ENCODE results near the gene PVALB. TPM values are rescaled to one million over a fixed set of nuclear protein-coding genes. Genes with fewer than 3 reads are reported as not detected.

The PVALB gene
- polyA plus RNA-seq, 3 donors = 0.65 TPM; not detected in 2

DNA sequence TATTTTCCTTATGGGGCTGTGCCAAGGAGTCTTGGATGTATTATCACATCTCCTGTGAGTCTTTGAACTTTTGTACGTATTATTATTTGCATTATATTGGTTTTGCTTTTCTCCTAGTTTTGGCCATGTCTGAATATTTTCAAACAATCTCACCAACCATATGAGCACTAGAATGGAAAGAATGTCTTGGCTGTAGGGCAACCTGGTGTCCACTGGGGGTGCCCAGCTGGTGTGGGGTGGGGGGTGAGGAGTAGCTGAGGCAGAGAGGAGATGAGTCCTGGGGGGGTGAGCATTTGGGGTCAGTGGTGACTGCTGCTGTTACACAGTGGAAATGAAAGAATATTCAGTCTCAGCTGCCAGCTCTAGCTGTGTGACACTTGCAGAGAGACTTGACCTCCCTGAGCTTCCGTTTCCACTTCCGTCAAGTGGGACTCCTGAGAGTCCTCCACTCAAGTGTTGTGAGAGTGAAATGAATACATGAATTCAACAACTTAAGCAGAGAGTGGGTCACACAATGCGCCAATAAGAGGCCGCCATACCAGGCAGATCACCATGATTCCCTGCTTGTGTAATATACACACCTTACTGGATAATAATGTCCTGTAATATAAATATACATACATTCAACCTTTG is 12.7 kb upstream of the PVALB start:
- Histone ChIP-seq H3K4me2 (replicated peaks; ENCODE audit: extremely low read depth, low read length, poor library complexity, severe bottlenecking) (no peak overlapping the region), H3K9me3 (replicated peaks in 1 of 2; ENCODE audit: control insufficient read depth in 1 of 2, insufficient read depth in 1 of 2, low read length in 2 of 2) (peaks cover 11 to 13% of the 10 kb centered on the region in 2 donors), H2AFZ (ENCODE audit: insufficient read depth, low read depth, low read length, poor library complexity, severe bottlenecking) (no peak overlapping the region), H3K27ac (ENCODE audit: low read depth in 1 of 2, low read length in 2 of 2) (no peak overlapping the region), H3K27me3 (ENCODE audit: control insufficient read depth in 2 of 2, insufficient read depth in 2 of 2, low read length in 2 of 2) (peaks cover 35 to 63% of the 10 kb centered on the region in 2 donors), H3K4me1 (ENCODE audit: control insufficient read depth in 1 of 2, insufficient read depth in 2 of 2, low read length in 2 of 2) (peaks cover 30 to 40% of the 10 kb centered on the region in 2 donors), H3K79me2 (ENCODE audit: insufficient read depth, low read length) (no peaks in the 10 kb centered on the region), H3K36me3 (replicated peaks in 1 of 2; ENCODE audit: control insufficient read depth in 1 of 2, insufficient read depth in 2 of 2, low read length in 2 of 2) (no peaks in the 10 kb centered on the region), H4K20me1 (ENCODE audit: insufficient read depth, low read length) (no peaks in the 10 kb centered on the region), H3K4me3 (replicated peaks in 1 of 3; ENCODE audit: low read depth in 2 of 3, low read length in 3 of 3) (no peak overlapping the region), H3K9ac (ENCODE audit: insufficient read depth, low read length, poor library complexity, severe bottlenecking) (no peak overlapping the region)
- peaks cover 6 to 20% of the 10 kb centered on the region in 2 donors for H3K36me3 Mint-ChIP-seq
- no peak for TF ChIP-seq CTCF (IDR thresholded peaks at IDR 0.05)
- peak overlapping the region in 1 of 7 donors; percentile 24 for H3K27ac Mint-ChIP-seq
- H3K27me3 Mint-ChIP-seq (ENCODE audit: low read depth in 3 of 3) = peaks cover 70 to 79% (median 72%) of the 10 kb centered on the region in 3 donors
- H3K4me1 Mint-ChIP-seq = peaks cover 37% of the 10 kb centered on the region
- intact Hi-C loops (cut with micrococcal nuclease) = no loop called here
- H3K9me3 Mint-ChIP-seq = peaks cover 14 to 28% (median 21%) of the 10 kb centered on the region in 7 donors
- 100% methylated on average over 2 of the region's 5 CpGs for WGBS (ENCODE audit: insufficient coverage)
- no peak for DNase-seq
- peak overlapping the region in 1 of 2 donors; percentile 73 for H3K4me3 Mint-ChIP-seq

DNA sequence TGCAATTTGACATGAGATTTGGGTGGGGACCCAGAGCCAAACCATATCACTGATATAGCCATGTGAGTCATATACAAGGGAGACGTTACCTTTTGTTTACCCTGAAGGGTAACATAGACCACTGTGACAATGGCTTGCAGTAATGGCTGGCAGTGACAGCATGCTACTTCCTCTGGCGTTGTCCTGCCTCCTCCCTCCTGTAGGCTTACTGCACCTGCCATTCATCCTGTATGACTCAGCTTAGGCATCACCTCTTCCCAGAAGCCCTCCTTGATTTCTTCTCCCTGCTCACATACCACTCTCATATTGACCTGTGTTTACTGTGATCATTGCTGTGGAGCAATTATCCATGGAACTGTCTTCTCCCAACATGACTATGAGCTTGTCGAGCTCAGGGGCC is 12.0 kb upstream of the PVALB start:
- Histone ChIP-seq H3K79me2 (ENCODE audit: insufficient read depth, low read length) (no peaks in the 10 kb centered on the region), H3K9me3 (replicated peaks in 1 of 2; ENCODE audit: control insufficient read depth in 1 of 2, insufficient read depth in 1 of 2, low read length in 2 of 2) (peaks cover 6 to 8% of the 10 kb centered on the region in 2 donors), H3K4me1 (ENCODE audit: control insufficient read depth in 1 of 2, insufficient read depth in 2 of 2, low read length in 2 of 2) (peaks cover 30 to 40% of the 10 kb centered on the region in 2 donors), H3K4me2 (replicated peaks; ENCODE audit: extremely low read depth, low read length, poor library complexity, severe bottlenecking) (no peak overlapping the region), H3K27ac (ENCODE audit: low read depth in 1 of 2, low read length in 2 of 2) (no peak overlapping the region), H4K20me1 (ENCODE audit: insufficient read depth, low read length) (no peaks in the 10 kb centered on the region), H3K27me3 (ENCODE audit: control insufficient read depth in 2 of 2, insufficient read depth in 2 of 2, low read length in 2 of 2) (peaks cover 33 to 57% of the 10 kb centered on the region in 2 donors), H3K9ac (ENCODE audit: insufficient read depth, low read length, poor library complexity, severe bottlenecking) (no peak overlapping the region), H2AFZ (ENCODE audit: insufficient read depth, low read depth, low read length, poor library complexity, severe bottlenecking) (no peak overlapping the region), H3K4me3 (replicated peaks in 1 of 3; ENCODE audit: low read depth in 2 of 3, low read length in 3 of 3) (no peak overlapping the region), H3K36me3 (replicated peaks in 1 of 2; ENCODE audit: control insufficient read depth in 1 of 2, insufficient read depth in 2 of 2, low read length in 2 of 2) (no peaks in the 10 kb centered on the region)
- whole genome bisulfite sequencing (ENCODE audit: insufficient coverage) = 58% methylated on average over 3 of the region's 3 CpGs
- DNase-seq = no peak
- Mint-ChIP-seq H3K4me1 (peaks cover 37% of the 10 kb centered on the region), H3K9me3 (peaks cover 12 to 23% (median 19%) of the 10 kb centered on the region in 7 donors), H3K27ac (no peak overlapping the region), H3K27me3 (ENCODE audit: low read depth in 3 of 3) (peaks cover 71 to 81% (median 74%) of the 10 kb centered on the region in 3 donors), H3K36me3 (peaks cover 6 to 17% of the 10 kb centered on the region in 2 donors), H3K4me3 (peak overlapping the region in 1 of 2 donors; percentile 79)
- TF ChIP-seq CTCF (IDR thresholded peaks at IDR 0.05) = no peak
- intact Hi-C loops (cut with micrococcal nuclease) = no loop called here

Measured in CD14-positive monocyte (primary cell).